ENCODE data around the gene LMO4. TPM values are rescaled to one million over a fixed set of nuclear protein-coding genes. Genes with fewer than 3 reads are reported as not detected.

The LMO4 gene
- total RNA-seq, 1 donor from 2014 or later: 91.4 TPM

DNA sequence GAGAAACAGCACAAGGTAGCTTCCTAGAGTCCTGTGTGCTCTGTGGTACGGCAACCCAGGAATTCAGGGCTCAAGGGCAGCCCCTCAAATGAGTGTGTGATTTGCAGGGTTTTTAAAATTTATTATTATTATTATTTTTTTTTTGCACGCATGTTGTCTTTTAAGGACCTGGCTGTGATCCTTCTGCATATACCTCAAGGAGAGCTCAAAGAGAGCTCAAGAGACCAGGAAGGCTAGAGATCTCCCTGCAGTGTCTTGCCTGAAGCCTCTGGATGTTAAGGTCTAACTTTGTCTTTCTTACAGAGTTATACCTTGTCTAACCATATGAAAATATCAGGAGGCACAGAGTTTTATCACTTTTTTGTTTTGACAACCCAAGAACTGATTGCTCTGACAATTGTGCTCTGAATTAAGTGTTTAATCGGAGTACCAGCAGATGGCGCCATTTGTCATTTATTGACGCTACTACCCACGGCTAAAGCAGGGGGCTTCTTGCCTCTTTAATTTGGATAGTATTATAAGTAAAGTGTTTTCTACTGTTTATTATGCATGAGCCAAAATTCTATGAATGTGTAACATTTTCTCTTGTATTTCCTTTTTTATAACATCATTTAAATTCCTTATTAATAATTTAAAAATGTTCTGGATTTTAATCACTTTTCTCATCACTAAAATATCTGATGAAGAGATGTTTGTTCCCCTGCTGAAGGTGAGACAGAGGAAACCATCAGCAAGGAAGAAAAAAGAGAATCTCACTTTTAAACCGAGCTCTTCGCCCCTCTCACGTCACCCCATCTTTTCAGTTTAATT, 35.8 kb upstream of the LMO4 start:
- TF ChIP-seq, protein P1, sequence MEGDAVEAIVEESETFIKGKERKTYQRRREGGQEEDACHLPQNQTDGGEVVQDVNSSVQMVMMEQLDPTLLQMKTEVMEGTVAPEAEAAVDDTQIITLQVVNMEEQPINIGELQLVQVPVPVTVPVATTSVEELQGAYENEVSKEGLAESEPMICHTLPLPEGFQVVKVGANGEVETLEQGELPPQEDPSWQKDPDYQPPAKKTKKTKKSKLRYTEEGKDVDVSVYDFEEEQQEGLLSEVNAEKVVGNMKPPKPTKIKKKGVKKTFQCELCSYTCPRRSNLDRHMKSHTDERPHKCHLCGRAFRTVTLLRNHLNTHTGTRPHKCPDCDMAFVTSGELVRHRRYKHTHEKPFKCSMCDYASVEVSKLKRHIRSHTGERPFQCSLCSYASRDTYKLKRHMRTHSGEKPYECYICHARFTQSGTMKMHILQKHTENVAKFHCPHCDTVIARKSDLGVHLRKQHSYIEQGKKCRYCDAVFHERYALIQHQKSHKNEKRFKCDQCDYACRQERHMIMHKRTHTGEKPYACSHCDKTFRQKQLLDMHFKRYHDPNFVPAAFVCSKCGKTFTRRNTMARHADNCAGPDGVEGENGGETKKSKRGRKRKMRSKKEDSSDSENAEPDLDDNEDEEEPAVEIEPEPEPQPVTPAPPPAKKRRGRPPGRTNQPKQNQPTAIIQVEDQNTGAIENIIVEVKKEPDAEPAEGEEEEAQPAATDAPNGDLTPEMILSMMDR (conservative IDR thresholded peaks at IDR 0.05): peak; percentile 93
- Mint-ChIP-seq H3K4me1 (peaks cover 35% of the 10 kb centered on the region), H3K4me3 (no peak overlapping the region), H3K36me3 (ENCODE audit: low read depth) (no peaks in the 10 kb centered on the region), H3K27ac (ENCODE audit: unreplicated experiment) (no peak overlapping the region), H3K9me3 (no peaks in the 10 kb centered on the region), H3K27me3 (ENCODE audit: low read depth) (no peaks in the 10 kb centered on the region)
- peak; percentile 84 for DNase-seq (ENCODE audit: low read depth, low spot score)

DNA sequence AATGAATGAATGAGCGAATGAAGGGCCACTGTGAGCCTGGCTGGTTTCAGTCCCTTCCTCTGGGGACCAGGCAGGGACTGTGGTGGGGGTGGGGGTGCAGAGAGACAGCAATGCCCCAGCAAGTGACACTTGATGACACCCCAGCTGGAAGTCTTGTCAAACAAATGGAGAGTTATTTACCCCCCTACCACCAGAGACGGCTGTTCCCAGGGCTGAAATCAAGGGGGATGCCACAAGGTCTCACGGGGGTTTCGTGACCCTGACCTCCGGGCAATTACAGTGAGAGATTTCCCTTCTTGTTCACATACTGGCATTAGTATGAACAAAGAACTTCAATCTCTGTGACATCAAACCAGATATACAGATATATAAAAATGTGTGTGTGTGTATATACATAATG, 34.0 kb upstream of the LMO4 start:
- TF ChIP-seq, protein P1 (conservative IDR thresholded peaks at IDR 0.05): no peak
- no peaks in the 10 kb centered on the region for H3K27me3 Mint-ChIP-seq (ENCODE audit: low read depth)
- H3K27ac Mint-ChIP-seq (ENCODE audit: unreplicated experiment): no peak overlapping the region

DNA sequence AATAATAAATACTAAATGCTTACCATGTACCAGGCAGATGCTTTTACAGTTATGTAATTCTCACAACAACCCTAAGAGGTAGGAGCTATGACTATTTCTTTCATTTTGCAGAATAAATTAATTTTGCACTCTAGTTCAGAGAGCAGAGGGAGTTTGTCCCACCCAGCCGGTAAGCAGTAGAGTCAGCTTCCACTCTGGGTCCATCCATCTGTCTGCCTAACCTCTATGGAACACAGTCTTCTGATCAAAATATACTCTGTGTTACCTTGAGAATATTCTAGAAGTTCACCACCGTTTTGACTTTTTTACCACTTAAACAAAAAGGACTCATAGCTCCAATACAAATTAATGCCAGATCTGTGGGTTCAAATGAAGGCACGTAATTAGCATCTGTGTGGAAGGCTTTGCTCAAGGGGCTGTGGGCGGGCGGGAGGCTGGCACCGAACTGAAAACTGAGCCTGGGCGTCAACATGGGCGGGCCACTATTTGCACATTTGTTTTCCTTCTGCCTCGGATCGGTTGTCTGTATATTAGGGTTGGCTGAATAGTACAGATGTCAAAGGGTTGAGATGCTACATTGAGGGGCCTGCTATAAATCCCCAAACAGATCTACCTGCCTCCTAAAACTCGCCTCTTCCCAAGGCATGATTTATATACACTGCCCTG, 33.1 kb upstream of the LMO4 start:
- Mint-ChIP-seq H3K9me3 (no peaks in the 10 kb centered on the region), H3K4me3 (no peak overlapping the region), H3K4me1 (peaks cover 32% of the 10 kb centered on the region), H3K27me3 (ENCODE audit: low read depth) (no peaks in the 10 kb centered on the region), H3K27ac (ENCODE audit: unreplicated experiment) (no peak overlapping the region), H3K36me3 (ENCODE audit: low read depth) (no peaks in the 10 kb centered on the region)
- no peak for DNase-seq (ENCODE audit: low read depth, low spot score)
- TF ChIP-seq, protein P1 (conservative IDR thresholded peaks at IDR 0.05): no peak

More for the DNA sequence above, 34.0 kb upstream of the LMO4 start:
- DNase-seq (ENCODE audit: low read depth, low spot score): no peak
- Mint-ChIP-seq H3K36me3 (ENCODE audit: low read depth) (no peaks in the 10 kb centered on the region), H3K9me3 (no peaks in the 10 kb centered on the region), H3K4me3 (no peak overlapping the region), H3K4me1 (peaks cover 32% of the 10 kb centered on the region)

DNA sequence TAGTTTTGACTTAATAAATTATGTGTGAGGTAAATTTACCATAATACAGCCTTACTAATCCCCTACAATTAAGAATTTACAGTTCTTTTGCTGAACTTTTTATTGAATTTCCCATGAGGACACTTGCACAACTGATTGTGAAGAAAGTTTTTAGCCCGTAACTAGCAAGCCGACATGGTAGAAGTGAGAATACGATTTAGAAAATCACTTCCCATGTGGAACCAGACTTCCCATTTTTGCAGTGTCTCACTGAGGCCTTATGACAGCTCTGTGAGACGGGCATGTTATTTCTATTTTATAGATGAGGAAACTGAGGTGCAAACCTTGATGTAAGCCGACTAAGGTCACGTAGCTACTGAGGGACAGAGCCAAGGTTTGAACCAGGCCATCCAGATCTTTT, 32.5 kb upstream of the LMO4 start:
- H3K4me1 Mint-ChIP-seq: peaks cover 32% of the 10 kb centered on the region
- DNase-seq (ENCODE audit: low read depth, low spot score): no peak

DNA sequence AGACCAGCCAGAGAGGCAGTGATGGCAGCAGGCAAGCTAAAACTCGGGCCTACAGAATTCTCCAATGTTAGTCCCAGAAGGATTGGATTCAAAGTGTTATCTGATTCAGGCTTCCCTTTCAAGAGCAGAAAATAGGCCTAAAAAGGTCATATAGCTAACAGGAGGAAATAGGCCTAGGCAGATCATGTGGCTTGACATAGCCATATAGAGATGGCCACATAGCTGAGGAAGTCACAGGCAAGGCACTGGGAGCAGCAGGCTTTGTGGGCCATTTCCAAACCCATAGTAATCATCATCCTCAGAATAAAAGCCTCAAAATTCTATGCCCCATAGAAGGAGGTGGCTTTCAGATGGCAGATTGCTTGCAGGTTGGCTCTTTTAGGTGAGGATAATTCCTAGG, 29.0 kb upstream of the LMO4 start:
- H3K27me3 Mint-ChIP-seq (ENCODE audit: low read depth): no peaks in the 10 kb centered on the region
- H3K27ac Mint-ChIP-seq (ENCODE audit: unreplicated experiment): no peak overlapping the region
- peaks cover 3% of the 10 kb centered on the region for H3K9me3 Mint-ChIP-seq
- no peak overlapping the region for H3K4me3 Mint-ChIP-seq
- no peak for DNase-seq (ENCODE audit: low read depth, low spot score)
- TF ChIP-seq, protein P1 (conservative IDR thresholded peaks at IDR 0.05): no peak
- peaks cover 16% of the 10 kb centered on the region for H3K4me1 Mint-ChIP-seq
- H3K36me3 Mint-ChIP-seq (ENCODE audit: low read depth): no peaks in the 10 kb centered on the region

More for the DNA sequence above, 32.5 kb upstream of the LMO4 start:
- TF ChIP-seq, protein P1 (conservative IDR thresholded peaks at IDR 0.05): no peak
- H3K36me3 Mint-ChIP-seq (ENCODE audit: low read depth): no peaks in the 10 kb centered on the region
- H3K27me3 Mint-ChIP-seq (ENCODE audit: low read depth): no peaks in the 10 kb centered on the region
- H3K4me3 Mint-ChIP-seq: no peak overlapping the region
- peaks cover under 1% of the 10 kb centered on the region for H3K9me3 Mint-ChIP-seq
- H3K27ac Mint-ChIP-seq (ENCODE audit: unreplicated experiment): no peak overlapping the region
